Measurements from ENCODE around the gene CNN2.

DNA sequence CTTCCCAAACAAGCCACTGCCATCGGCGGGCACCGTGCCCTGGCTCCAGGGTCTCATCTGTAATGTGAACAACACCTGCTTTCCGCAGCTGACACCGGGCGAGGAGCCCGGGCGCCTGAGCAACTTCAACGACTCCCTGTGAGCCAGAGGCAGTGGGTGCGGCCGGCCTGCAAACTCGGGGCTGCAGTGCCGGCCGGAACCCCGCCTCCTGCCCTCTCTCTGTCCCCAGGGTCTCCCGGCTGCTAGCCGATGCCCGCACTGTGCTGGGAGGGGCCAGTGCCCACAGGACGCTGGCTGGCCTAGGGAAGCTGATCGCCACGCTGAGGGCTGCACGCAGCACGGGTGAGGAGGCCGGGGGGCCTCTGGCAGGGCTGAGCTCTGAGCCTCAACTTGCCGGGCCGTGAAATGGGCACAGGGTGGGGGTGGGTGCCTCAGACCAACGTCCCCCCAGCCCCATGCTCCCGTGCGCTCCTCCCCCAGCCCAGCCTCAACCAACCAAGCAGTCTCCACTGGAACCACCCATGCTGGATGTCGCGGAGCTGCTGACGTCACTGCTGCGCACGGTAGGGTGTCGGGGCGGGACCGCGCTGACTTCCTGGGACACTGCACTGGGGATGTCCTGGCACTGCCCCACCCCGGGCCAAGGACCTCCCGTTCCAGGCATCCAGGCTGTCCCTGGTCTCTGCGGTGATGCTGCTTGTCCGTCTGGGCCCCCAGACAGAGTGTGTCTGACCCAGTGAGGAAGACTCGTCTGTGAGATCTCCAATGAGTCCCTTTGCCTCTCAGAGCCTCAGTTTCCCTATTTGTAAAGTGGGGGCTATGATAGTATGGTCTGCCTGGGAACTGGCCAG is 15.7 kb downstream of the CNN2 start:
- TF ChIP-seq, protein P1, sequence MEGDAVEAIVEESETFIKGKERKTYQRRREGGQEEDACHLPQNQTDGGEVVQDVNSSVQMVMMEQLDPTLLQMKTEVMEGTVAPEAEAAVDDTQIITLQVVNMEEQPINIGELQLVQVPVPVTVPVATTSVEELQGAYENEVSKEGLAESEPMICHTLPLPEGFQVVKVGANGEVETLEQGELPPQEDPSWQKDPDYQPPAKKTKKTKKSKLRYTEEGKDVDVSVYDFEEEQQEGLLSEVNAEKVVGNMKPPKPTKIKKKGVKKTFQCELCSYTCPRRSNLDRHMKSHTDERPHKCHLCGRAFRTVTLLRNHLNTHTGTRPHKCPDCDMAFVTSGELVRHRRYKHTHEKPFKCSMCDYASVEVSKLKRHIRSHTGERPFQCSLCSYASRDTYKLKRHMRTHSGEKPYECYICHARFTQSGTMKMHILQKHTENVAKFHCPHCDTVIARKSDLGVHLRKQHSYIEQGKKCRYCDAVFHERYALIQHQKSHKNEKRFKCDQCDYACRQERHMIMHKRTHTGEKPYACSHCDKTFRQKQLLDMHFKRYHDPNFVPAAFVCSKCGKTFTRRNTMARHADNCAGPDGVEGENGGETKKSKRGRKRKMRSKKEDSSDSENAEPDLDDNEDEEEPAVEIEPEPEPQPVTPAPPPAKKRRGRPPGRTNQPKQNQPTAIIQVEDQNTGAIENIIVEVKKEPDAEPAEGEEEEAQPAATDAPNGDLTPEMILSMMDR (IDR thresholded peaks at IDR 0.05; ENCODE audit: low read depth, low read length, missing input control): no peak
- TF ChIP-seq EGR1 (IDR thresholded peaks at IDR 0.05; ENCODE audit: low read depth in 2 of 2) (no peak), YY1 (IDR thresholded peaks at IDR 0.05) (no peak), HNF4G (IDR thresholded peaks at IDR 0.05) (no peak), TAF1 (conservative IDR thresholded peaks at IDR 0.05) (no peak), JUND (IDR thresholded peaks at IDR 0.05) (no peak)
- TF ChIP-seq, protein P2, sequence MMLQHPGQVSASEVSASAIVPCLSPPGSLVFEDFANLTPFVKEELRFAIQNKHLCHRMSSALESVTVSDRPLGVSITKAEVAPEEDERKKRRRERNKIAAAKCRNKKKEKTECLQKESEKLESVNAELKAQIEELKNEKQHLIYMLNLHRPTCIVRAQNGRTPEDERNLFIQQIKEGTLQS (IDR thresholded peaks at IDR 0.05): no peak
- TF ChIP-seq, protein P3, sequence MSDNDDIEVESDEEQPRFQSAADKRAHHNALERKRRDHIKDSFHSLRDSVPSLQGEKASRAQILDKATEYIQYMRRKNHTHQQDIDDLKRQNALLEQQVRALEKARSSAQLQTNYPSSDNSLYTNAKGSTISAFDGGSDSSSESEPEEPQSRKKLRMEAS (IDR thresholded peaks at IDR 0.05): no peak
- TF ChIP-seq, protein P4, sequence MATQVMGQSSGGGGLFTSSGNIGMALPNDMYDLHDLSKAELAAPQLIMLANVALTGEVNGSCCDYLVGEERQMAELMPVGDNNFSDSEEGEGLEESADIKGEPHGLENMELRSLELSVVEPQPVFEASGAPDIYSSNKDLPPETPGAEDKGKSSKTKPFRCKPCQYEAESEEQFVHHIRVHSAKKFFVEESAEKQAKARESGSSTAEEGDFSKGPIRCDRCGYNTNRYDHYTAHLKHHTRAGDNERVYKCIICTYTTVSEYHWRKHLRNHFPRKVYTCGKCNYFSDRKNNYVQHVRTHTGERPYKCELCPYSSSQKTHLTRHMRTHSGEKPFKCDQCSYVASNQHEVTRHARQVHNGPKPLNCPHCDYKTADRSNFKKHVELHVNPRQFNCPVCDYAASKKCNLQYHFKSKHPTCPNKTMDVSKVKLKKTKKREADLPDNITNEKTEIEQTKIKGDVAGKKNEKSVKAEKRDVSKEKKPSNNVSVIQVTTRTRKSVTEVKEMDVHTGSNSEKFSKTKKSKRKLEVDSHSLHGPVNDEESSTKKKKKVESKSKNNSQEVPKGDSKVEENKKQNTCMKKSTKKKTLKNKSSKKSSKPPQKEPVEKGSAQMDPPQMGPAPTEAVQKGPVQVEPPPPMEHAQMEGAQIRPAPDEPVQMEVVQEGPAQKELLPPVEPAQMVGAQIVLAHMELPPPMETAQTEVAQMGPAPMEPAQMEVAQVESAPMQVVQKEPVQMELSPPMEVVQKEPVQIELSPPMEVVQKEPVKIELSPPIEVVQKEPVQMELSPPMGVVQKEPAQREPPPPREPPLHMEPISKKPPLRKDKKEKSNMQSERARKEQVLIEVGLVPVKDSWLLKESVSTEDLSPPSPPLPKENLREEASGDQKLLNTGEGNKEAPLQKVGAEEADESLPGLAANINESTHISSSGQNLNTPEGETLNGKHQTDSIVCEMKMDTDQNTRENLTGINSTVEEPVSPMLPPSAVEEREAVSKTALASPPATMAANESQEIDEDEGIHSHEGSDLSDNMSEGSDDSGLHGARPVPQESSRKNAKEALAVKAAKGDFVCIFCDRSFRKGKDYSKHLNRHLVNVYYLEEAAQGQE (IDR thresholded peaks at IDR 0.05): no peak

Data from liver (tissue), 3 donors.